Measurements from ENCODE around the gene NGFR.
"Not testable (repeated sequence)": the region's sequence is repeated elsewhere in the genome, so short reads cannot be mapped to it uniquely, and the experiment has no call there.

Gene NGFR

DNA sequence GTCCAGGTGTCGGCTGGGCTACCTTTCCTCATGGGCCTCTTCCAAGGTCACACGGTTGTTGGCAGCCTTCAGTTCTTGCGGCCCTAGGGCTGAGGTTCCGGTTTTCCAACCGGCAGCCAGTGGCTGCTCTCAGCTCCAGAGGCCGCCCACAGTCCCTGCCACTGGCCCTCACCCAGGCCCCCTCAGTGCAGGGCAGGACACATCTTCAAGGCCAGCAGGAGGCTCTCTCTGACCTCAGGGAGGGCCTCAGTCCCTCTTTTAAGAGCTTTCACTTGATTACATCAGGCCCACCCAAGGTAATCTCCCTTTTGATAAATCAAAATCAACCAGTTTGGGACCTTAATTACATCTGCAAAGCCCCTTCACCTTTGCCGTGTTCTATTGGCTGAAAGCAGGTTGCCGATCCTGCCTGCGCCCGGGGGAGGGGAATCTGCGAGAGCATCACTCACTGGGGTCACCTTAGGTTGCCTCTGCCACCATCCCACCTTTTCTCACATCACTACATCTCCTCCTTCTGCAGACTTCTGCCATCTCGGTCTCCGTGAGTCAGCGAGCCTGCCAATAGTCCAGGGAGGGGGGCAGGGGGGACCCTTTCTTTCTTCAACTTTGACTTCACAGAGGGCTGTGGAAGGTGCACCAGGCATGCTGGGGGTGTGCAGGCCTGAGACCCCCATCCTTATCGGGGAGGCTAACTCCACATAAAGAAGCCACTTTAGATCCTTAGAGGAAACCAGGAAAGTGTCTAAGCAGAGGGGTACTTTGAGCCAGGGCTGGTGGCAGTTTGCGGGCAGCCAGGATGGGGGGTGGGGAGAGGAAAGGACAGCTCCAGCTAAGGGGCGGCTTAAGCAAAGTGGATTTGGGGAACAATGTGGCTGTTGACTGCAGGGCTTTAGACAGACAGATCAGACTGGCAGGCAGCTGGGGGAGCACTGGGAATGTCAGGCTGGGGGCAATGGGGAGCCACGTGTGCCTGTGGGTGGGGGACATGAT is 51.7 kb downstream of the NGFR start:
- no peak for DNase-seq (ENCODE audit: low read depth)

DNA sequence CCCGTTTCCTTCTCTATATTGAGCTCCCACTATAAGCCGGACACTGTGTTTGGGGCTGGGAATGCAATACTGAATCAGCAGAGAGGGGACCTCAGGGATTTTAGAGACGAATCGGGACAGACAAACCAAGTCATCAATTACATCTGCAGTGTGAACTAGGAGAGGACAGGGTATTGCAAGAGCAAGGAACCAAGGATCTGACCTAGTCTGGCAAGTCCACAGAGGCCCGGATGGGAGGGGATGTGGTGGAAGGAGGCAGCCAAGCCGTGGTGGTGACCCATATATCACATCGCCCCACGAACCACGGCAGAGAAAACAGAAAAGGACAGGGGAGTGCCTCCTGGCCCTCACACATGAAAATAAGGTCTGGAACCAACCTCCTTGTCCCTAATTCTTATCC is 52.5 kb downstream of the NGFR start:
- no peak for DNase-seq (ENCODE audit: low read depth)

DNA sequence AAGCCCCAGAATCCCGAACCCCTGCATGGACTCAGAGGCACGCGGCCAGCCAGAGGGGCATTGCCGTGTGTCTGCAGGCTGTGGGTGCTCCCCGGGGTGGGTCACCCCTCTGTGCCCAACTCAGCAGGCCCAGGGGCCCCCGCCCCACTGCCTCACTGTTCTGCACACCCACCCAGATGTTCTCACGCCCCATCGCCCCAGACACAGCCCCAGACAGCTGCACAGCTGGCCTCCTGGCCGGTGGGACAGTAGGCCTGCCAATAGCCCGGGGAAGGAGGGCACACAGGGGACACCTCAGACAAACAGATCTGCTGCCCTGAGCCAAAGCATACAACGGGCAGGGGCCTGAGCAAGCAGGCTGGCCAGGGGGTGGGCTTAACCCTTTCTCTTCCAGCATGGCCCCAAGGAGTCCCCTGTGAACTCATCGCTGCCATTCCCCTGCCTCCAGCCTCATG is 53.0 kb downstream of the NGFR start:
- DNase-seq (ENCODE audit: low read depth), result no peak

DNA sequence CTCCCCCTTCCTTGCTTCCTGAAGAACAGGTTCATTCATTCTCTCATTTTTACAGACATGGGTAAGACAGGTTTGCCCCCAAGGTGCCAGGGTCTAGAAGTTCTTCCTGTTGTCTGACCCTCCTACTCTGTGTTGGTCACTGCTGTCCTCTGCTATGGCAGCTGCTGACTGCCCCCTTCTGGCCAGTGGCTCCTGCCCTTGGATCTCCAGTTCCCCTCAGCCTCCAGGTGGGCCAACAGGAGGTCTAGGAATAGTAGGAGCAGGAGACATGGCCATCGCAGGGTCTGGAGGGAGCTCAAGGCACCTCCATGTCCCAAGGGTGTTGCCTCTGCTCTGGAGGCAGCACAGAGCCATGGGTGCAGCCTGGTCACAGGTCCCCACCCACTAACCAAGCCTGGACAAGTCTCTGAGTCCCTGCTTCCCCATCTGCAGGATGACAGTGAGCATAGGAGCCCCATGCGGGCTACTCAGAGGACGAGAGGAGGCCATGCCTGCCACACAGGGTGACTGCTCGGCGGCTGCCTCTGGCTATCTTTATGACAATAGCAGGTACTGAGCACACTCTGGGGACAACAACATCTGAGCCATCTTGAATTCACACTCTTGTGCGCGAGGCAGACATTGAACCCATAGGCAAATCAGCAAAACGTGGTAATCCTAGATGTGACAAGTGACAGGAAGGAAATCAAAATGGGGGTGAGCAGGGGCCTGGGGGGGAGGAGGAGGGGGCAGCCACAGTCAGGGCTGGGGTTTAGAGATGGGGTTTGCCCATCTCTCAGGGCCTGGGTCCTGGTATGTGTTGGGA is 53.6 kb downstream of the NGFR start:
- DNase-seq (ENCODE audit: low read depth), result peak; percentile 21

DNA sequence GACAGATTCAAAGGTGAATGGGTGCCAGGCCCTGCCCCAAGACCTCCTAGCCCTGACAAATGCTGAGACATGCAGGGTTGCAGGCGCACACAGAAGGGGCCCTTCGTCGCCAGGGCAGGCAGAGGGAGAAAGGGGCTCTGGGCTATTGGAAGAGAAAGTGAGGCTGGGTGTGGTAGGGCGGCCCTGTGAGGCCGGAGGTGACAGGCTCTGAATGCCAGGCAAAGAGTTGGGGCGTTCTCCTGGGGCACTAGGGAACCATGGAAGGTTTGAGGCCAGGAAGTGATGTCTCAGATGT is 54.2 kb downstream of the NGFR start:
- DNase-seq (ENCODE audit: low read depth), result no peak

DNA sequence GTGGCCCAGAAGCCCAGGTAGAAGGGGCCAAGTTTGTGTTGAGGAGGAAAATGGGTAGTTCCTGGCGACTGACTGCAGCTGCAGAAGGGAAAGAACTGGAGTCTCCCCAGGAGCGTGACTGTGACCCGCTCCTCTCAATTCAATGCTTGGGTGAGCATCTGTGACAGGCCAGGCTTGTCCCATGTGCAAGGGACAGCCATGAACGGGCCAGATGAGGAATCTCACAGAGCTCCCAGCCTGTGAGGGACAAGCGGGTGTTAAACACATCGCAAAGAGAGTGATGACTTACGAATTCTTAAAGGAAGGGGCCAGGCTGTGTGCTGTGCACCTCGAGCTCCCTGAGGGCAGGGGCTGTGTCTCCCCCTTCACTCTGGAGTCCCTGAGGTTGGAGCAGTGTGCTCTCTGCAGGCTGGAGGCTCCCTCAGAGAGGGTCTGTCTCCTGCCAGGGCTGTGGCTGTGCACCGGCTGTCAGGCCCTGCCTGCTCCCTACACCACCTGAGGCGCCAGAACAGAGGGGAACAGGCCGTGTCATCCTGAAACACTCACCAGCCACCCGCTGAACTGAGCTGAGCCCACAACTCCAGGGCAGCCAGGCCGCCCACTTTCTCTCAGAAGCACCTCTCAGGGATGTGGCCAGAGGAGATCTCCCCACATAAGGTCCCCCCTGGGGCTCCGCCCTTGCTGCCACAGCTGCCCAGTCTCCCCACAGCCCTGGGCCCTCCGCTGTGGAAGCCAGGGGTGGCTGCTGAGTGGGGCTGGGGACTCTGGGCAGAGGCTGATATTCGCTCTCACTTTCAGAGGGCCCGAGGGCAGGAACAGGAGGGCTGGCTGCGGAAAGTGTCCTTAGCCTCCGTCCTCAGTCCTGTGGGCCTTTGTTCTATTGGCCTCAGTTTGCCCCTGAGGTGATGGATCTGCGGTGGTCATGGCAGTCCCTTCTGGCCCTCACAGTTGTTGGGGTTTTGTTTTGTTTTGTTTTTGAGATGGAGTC is 54.9 kb downstream of the NGFR start:
- DNase-seq (ENCODE audit: low read depth), result no peak

DNA sequence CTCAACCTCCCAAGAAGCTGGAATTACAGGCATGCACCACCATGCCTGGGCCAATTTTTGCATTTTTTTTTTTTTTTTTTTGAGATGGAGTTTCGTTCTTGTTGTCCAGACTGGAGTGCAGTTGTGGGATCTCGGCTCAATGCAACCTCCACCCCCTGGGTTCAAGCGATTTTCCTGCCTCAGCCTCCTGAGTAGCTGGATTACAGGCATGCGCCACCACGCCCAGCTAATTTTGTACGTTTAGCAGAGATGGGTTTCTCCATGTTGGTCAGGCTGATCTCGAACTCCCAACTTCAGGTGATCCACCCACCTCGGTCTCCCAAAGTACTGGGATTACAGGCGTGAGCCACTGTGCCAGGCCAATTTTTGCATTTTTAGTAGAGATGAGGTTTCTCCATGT is 55.7 kb downstream of the NGFR start:
- not testable (repeated sequence) for DNase-seq (ENCODE audit: low read depth)

DNA sequence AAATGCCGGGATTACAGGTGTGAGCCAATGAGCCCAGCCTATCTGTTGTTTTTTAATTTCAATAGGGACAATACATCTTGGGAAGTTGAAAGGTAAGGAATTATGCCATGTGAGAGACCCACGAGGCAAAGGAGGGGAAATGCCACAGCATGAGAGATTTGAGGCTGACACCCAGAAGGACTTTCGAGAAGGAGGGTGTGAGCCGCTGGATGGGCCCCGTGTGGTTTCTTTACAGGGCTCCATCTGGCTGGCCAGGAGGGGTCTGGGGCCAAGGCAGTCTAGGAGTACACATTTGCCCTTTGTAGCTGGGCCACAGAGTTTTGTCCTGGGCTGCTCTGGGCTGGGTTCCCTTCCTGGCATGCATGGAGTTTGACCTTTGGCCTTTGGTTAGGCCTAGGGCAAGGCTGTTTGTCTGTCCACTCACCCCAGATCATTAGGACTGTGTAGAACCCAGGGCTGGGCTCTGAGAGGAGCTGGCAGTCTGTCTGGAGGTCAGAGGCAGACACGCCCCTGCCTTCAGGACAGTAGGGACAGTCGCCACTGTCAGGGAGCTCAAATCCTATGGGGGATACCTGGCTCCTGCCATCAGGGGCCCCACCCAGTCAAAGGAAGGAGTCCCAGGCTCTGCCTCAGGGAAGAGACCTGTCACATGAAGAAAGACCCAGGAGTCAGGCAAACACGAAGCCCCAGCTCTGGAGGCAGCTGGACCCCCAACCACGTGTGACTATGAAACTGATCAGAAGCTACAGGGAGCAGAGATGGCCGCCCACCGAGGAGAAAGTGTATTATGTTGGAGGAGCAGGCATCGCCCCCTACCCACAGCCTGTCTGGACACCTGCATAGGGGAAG is 56.4 kb downstream of the NGFR start:
- no peak for DNase-seq (ENCODE audit: low read depth)

DNA sequence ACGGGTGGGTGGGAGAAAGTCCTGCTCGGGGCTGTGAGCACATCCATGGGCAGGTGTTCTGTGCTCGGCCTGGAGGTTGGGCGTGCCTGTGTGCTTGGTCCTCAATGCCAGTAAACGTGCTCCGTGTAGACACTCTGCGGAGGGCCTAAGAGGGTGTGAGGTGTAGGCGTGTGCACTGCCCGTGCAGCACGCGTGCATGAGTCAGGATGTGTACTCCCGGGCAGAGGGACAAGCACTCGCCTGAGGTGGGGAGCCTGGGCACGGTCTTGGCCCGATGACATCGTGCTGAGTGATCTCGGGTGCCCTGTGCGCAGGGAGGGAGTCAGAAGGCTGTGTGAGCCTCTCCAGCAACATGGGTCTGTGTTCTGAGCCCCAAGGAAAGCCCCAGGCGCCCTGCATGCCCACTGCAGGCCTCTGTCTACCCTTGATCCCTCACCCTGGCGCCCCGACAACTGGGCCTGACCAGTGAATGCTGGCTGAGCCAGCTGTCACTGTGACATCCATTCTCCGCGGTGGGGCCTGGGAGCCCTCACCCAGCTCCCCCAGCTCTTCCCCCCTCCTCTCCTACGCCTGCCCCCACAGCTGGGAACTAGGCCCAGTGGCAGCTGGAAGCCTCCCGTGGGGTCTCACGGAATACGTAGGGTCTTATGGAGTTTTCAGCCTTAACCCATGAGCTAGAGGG is 57.1 kb downstream of the NGFR start:
- no peak for DNase-seq (ENCODE audit: low read depth)

DNA sequence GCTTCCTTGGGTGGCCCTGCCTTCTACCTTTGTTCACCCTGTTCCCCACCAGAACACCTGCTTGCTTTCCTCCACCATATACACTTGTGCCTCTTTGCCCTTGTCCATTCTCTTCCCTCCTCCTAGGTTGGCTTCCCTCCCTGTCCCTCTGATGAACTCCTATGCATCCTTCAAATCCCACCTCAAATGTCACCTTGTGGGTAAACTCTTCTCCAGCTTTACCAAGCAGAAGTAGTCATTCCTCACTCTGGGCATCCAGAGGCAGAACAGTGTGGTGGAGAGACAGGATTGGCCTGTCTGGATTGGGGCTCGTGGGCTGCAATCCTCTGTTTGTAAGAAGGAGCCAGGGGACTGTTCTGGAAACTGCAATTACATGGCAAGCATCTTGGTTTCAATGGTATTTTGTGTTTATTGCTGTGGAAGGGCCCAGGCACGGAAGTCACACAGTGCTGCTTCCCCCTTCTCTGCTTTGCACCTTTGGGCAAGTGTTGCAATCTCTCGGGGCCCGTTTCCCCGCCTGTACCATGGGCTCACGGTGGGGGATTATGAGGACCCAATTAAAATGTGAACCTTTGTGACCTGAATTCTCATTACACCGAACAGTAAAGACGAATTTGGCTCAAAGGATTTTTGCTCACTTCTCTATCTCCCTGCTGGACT is 58.7 kb downstream of the NGFR start:
- no peak for DNase-seq (ENCODE audit: low read depth)

DNA sequence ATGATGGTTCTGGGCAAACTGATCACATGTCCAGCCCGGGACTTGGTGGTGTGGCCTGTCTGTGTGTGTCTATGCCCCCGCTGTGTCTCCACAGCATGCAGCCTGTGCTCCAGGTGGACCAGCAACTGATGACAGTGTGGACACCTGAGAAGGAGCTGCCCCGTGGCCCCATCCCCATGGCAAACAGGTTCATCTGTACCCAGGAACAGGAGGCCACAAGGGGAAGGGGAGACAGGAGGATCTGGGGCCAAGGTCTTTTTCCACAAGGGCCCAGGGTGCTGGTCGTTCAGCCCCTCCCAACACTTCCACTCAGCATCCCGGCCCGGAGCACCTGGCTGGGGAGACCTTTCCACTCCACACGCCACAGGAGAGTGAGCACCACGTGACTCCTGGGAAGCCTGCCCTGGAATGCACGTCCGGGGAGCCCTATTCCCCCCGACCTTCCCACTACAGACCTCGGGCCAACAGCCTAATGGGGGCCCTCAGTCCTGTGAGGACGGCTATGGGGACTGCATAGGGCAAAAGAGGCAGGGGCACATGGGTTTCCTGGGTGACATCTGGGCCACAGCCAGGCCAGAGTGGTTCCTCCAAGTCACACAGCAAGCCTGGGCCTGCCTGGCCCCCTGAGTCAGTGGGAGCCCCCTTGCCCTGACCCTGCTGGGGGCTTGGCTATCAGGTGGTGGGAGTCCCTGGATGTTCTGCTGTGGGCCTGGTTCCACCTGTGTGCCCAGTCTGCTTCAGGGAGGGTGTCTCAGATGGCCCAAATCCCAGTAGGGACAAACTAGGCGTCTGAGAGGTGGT is 59.8 kb downstream of the NGFR start:
- no peak for DNase-seq (ENCODE audit: low read depth)

DNA sequence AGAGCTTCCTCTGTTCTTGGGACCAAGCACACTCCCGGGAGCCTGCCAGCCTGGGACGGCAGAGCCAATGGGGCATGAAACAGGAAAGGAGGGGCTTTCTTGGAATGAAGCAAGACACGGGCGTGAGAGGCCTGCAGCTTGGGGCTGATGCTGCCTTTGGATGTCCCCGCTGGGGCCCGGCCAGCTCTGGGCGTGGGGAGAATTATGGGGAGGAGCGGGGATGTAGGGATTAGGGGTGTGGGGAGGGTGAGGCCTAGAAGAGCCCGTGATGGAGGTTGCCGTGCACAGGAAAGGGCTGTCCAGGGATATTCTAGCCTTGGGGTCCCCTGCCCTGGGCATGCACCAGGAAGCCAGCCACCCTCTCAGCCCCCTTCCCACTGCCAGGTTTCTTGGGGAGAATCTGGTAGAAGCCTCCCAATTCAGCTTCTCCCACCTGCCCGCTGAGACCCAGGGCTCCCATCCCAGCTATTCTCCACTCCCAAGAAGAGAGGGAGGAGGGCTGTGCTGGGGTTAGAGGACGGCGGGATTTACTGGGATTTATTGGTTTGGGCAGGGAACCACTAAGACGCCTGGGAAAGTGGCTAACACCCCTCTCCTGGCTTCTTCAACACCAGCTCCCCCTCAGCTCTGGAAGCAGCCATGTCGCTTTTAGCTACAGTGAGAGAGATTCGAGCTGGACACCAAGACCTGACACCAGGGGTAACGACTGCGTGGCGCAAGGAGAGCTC is 60.6 kb downstream of the NGFR start:
- no peak for DNase-seq (ENCODE audit: low read depth)

DNA sequence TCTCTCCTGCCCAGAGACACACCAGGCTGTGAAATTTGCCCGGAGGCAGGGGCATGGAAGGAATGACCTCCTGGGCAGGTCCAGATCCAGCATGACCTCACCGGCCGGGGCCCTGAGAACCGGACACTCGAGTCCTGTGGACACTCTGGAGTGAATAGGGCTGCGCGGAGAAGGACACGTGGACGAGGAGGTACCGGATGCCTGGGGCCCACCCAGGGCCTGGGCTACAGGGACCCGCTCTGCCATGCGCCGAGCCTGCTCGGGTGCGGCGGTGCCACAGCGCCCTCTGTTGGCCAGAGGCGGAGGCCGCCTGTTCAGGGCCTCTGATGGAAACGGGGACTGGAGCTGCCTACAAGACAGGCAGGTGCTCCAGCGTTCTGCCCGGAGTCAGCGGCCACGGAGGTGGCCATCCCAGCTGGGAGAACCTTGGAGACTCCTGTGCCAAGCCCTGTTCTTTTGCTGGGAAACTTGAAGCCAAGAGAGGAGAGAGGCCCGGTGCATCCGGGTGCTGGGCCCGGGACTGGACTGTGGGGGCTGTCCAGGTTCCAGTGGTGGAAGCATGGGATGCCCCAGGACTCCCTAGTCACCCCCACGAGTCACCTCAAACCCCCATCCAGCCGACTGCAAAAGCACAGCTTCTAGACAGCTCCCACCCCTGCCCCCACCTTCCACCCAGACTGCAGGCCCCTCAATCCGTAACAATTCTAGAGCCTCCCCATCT is 61.3 kb downstream of the NGFR start:
- no peak for DNase-seq (ENCODE audit: low read depth)

DNA sequence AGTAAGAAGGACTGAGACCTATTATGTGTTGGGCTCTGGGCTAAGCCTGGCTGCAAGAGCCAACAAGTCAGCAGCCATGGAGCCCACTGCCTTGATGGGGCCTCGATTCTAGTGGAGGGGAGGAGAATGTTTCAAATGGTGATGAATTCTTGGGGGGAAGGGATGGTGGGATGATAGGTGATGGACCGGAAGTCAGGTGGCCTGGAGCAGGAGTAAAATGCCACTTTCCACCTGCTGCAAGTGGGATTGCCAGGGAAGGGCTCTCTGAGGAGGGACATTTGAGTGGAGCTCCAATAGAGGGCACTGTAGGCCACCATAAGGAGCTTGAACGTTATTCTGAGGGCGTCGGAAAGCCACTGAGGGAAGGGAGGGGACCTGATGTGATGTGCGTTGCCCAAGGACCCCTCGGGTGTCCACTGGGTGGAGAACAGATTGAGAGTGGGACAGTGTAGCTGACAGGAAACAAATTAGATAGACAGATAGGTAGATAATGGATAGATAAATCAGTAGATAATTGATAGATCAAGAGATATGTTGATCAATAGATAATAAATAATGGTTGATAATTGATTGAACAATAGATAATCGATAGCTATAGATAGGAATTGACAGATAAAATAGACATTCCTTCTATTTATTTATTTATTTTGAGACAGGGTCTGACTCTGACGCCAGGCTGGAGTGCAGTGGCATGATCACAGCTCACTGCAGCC is 62.4 kb downstream of the NGFR start:
- DNase-seq (ENCODE audit: low read depth), result no peak

All from stromal cell of bone marrow (primary cell).